GM12878 (cell line): ENCODE measurements around the gene CAMTA1. TPM values are rescaled to one million over a fixed set of nuclear protein-coding genes. Genes with fewer than 3 reads are reported as not detected.

ENCODE experiments used
- ATAC-seq: fragments of 200-7000 bp; cut with Tn5 transposase; 3 replicates; pipeline ENCODE4 v1.9.1; 2020; ENCODE audit warnings: mild to moderate bottlenecking, moderate library complexity
- BruUV-seq: library from RNA; stranded (reverse); fragments of 400-500 nt; replicated peaks from 2 replicates; lab custom pipeline; 2021; lab: Mats Ljungman, UMichigan
- CTCF ChIA-PET: fragments of 300-600 bp; sonication (Branson Sonifier 250); formaldehyde crosslinking; extraction: SDS; loops from one replicate; lab custom pipeline; 2021; ENCODE audit warnings: inconsistent platforms; lab: Yijun Ruan, JAX
- POLR2A ChIA-PET: fragments of 350-600 bp; formaldehyde crosslinking; extraction: SDS; loops from one replicate; lab custom pipeline; 2021; ENCODE audit warnings: inconsistent platforms; lab: Charles Lee
- RAD21 ChIA-PET: fragments of 300-600 bp; sonication (Branson Sonifier 250); formaldehyde crosslinking; loops from one replicate; lab custom pipeline; 2023; ENCODE audit warnings: antibody characterized with exemption; ENCODE audit not compliant: unreplicated experiment; lab: Charles Lee
- SMC1A ChIA-PET: fragments of 300-600 bp; sonication (Branson Sonifier 250); formaldehyde crosslinking; loops from one replicate; lab custom pipeline; 2023; ENCODE audit not compliant: unreplicated experiment, uncharacterized antibody; lab: Charles Lee
- DNase-seq: peaks from one replicate; pipeline ENCODE4 v3.0.0-alpha.2; 2011; ENCODE audit warnings: low read depth, low spot score
- FAIRE-seq: peaks from 3 replicates; lab custom pipeline; 2011; peaks lifted over from hg19 to GRCh38; lab: Jason Lieb, UNC
- H2AFZ ChIP-seq: 2 replicates; pipeline ENCODE4 v1.6.0; 2011; ENCODE audit warnings: low read depth, low read length, control low read depth; ENCODE audit not compliant: control insufficient read depth
- H3K27ac ChIP-seq: 2 replicates; pipeline ENCODE4 v1.5.1; 2011; ENCODE audit warnings: control low read depth; ENCODE audit not compliant: control insufficient read depth, insufficient read depth
- H3K27me3 ChIP-seq, 2 experiments: replicated peaks in 1 of 2; 2 replicates each; pipeline versions ENCODE4 v1.6.0 to v1.6.1; 2011; ENCODE audit warnings: low read length in 1 of 2; ENCODE audit not compliant: control insufficient read depth in 2 of 2, insufficient read depth in 2 of 2
- H3K36me3 ChIP-seq, 2 experiments: 2 replicates each; pipeline ENCODE4 v1.5.1; 2011; ENCODE audit warnings: low read length in 1 of 2; ENCODE audit not compliant: control insufficient read depth in 2 of 2, insufficient read depth in 2 of 2
- H3K4me1 ChIP-seq: 2 replicates; pipeline ENCODE4 v1.6.1; 2011; ENCODE audit warnings: mild to moderate bottlenecking, low read length, moderate library complexity, mixed read lengths; ENCODE audit not compliant: control insufficient read depth, insufficient read depth
- H3K4me2 ChIP-seq: 2 replicates; pipeline ENCODE4 v1.6.0; 2011; ENCODE audit warnings: control low read depth; ENCODE audit not compliant: control insufficient read depth, insufficient read depth
- H3K4me3 ChIP-seq: fragments of 200-600 bp; sonication (generic); 2 replicates; pipeline ENCODE4 v1.5.1; 2016
- H3K79me2 ChIP-seq: 2 replicates; pipeline ENCODE4 v1.6.0; 2011; ENCODE audit warnings: low read length; ENCODE audit not compliant: control insufficient read depth, insufficient read depth
- H3K9ac ChIP-seq: 2 replicates; pipeline ENCODE4 v1.8.0; 2011; ENCODE audit warnings: low read length, control low read depth, mixed read lengths; ENCODE audit not compliant: control insufficient read depth, insufficient read depth
- H3K9me3 ChIP-seq: replicated peaks from 3 replicates; pipeline ENCODE4 v1.5.1; 2011; ENCODE audit warnings: mild to moderate bottlenecking, low read length; ENCODE audit not compliant: control insufficient read depth, insufficient read depth
- H4K20me1 ChIP-seq: 2 replicates; pipeline ENCODE4 v1.6.0; 2011; ENCODE audit not compliant: control insufficient read depth, insufficient read depth
- ASH2L ChIP-seq: fragments of 300-600, 200-600 bp; sonication (generic); IDR thresholded peaks from 2 replicates; pipeline ENCODE4 v1.6.1; 2017; ENCODE audit warnings: low read depth, mild to moderate bottlenecking, borderline replicate concordance
- ATF3 ChIP-seq: IDR thresholded peaks from 2 replicates; pipeline ENCODE4 v1.6.1; 2011; ENCODE audit warnings: low read depth, mild to moderate bottlenecking, low read length, moderate library complexity, borderline replicate concordance; ENCODE audit errors: extremely low read depth
- BACH1 ChIP-seq: fragments of 450-650 bp; IDR thresholded peaks from 2 replicates; pipeline ENCODE4 v1.6.1; 2017; ENCODE audit warnings: mild to moderate bottlenecking, borderline replicate concordance
- CUX1 ChIP-seq: IDR thresholded peaks from 2 replicates; pipeline ENCODE4 v1.6.1; 2012; ENCODE audit warnings: improper control_type of control experiment, low read depth, low read length; ENCODE audit not compliant: insufficient replicate concordance
- GABPA ChIP-seq: IDR thresholded peaks from 2 replicates; pipeline ENCODE4 v1.6.1; 2014; ENCODE audit warnings: antibody characterized with exemption, low read depth, mild to moderate bottlenecking, inconsistent platforms
- IKZF1 ChIP-seq: fragments of 450-650 bp; conservative IDR thresholded peaks from 2 replicates; pipeline ENCODE4 v1.6.1; 2017; ENCODE audit warnings: antibody characterized with exemption, mild to moderate bottlenecking
- MAX ChIP-seq: IDR thresholded peaks from 2 replicates; pipeline ENCODE4 v1.6.1; 2012; ENCODE audit warnings: low read depth, low read length, improper control_type of control experiment
- MTA2 ChIP-seq: fragments of 450-650 bp; IDR thresholded peaks from 2 replicates; pipeline ENCODE4 v1.6.1; 2016; ENCODE audit warnings: low read depth, mild to moderate bottlenecking, moderate library complexity
- NFIC ChIP-seq: IDR thresholded peaks from 2 replicates; pipeline ENCODE4 v1.6.1; 2012; ENCODE audit warnings: low read depth, mild to moderate bottlenecking, inconsistent platforms, low read length, moderate library complexity
- SMAD5 ChIP-seq: IDR thresholded peaks from 2 replicates; pipeline ENCODE4 v1.6.1; 2016; ENCODE audit warnings: antibody characterized with exemption, low read depth
- ZNF274 ChIP-seq: IDR thresholded peaks from one replicate; pipeline ENCODE4 v1.8.0; 2011; ENCODE audit not compliant: insufficient read length, insufficient read depth
- WGBS: methylation state at CpG from one replicate; pipeline ENCODE4 v1.1.6; 2016; ENCODE audit warnings: low lambda C conversion rate; ENCODE audit not compliant: insufficient replicate concordance, insufficient coverage; ENCODE audit errors: missing lambda C conversion rate; 5-methylcytosine and 5-hydroxymethylcytosine counted together
- in situ Hi-C: fragments of 300-500 bp; cut with MboI; formaldehyde crosslinking; loops from 9 replicates; pipeline ENCODE4 v1.14.3; 2018; ENCODE audit warnings: mixed read lengths
- intact Hi-C: fragments of 100-400 bp; cut with micrococcal nuclease; formaldehyde crosslinking; loops from one replicate; pipeline ENCODE4 v1.14.2; 2022; ENCODE audit not compliant: unreplicated experiment
- polyA plus RNA-seq, 11 experiments: library from polyadenylated mRNA; depleted of rRNA in 4 of 11; unstranded in 6 of 11; stranded (reverse) in 5 of 11; fragments of >200 nt; fragmentation: Nextera tagmentation in 4 of 11; fragmentation: Illumina TruSeq in 1 of 11; extraction: Ambion mirVana in 4 of 11; extraction: Trizol in 1 of 11; gene quantifications; 1 replicate in 1 of 11; 2 replicates in 10 of 11; pipeline versions ENCODE4 v1.2.1 to v1.2.3, GENCODE V29; 2011 to 2016; ENCODE audit warnings: inconsistent platforms in 2 of 11, missing spikeins in 2 of 11, low read depth in 1 of 11
- total RNA-seq, 4 experiments: library from RNA; depleted of rRNA in 3 of 4; stranded (reverse); fragments of >200 nt in 3 of 4; fragmentation: Illumina TruSeq in 1 of 4; extraction: Trizol in 1 of 4; gene quantifications; 2 replicates each; pipeline versions ENCODE4 v1.2.1 to v1.2.3, GENCODE V29; 2013 to 2021

Gene CAMTA1
- total and polyA plus RNA-seq, 10 of the 15 experiments (the other 5 are each of a cell fraction or from before 2014, with no cell fraction given) = 37.7 to 148 (median 76.4) TPM

GRCh38 chr1:7501084-7501491, 715.8 kb downstream of the CAMTA1 start:
- CTCF ChIA-PET = no interaction called here
- no peak overlapping the region for H2AFZ ChIP-seq
- no peak overlapping the region for H3K4me3 ChIP-seq
- no peak overlapping the region for H3K4me2 ChIP-seq
- POLR2A ChIA-PET = no interaction called here
- no peaks in the 10 kb centered on the region for H3K27me3 ChIP-seq
- H3K36me3 ChIP-seq = no peaks in the 10 kb centered on the region
- ATAC-seq = no peak
- FAIRE-seq = no peak
- RAD21 ChIA-PET = no interaction called here
- H3K9me3 ChIP-seq = no peaks in the 10 kb centered on the region; the same call in 2 of the 3 replicates
- no TSS peak for BruUV-seq
- SMC1A ChIA-PET = no interaction called here
- H4K20me1 ChIP-seq = no peaks in the 10 kb centered on the region
- H3K4me1 ChIP-seq = no peaks in the 10 kb centered on the region
- intact Hi-C loops = no loop called here
- WGBS = 28% methylated on average over 10 of the region's 10 CpGs
- no peak overlapping the region for H3K27ac ChIP-seq
- TF ChIP-seq ATF3 (no peak), IKZF1 (no peak), ZNF274 (no peak), ASH2L (no peak), MTA2 (no peak), CUX1 (no peak), MAX (no peak), BACH1 (no peak), NFIC (no peak), GABPA (no peak), SMAD5 (no peak)
- H3K79me2 ChIP-seq = no peaks in the 10 kb centered on the region
- in situ Hi-C loops = no loop called here
- no peak overlapping the region for H3K9ac ChIP-seq
- no peak for DNase-seq
